Stimulated activated CD8-positive, alpha-beta memory T cell treated with anti-CD3 and anti-CD28 coated beads, Interleukin-7, amount 100 ng/mL, for 1 hour (primary cell): ENCODE data around the gene NEK10.
"Not testable (repeated sequence)": the region's sequence is repeated elsewhere in the genome, so short reads cannot be mapped to it uniquely, and the experiment has no call there.

ENCODE experiments used
- DNase-seq, 2 donors: peaks; one replicate each; pipeline ENCODE4 v3.0.0-alpha.2; 2020; ENCODE audit warnings: low read depth in 2 of 2

NEK10 gene

DNA sequence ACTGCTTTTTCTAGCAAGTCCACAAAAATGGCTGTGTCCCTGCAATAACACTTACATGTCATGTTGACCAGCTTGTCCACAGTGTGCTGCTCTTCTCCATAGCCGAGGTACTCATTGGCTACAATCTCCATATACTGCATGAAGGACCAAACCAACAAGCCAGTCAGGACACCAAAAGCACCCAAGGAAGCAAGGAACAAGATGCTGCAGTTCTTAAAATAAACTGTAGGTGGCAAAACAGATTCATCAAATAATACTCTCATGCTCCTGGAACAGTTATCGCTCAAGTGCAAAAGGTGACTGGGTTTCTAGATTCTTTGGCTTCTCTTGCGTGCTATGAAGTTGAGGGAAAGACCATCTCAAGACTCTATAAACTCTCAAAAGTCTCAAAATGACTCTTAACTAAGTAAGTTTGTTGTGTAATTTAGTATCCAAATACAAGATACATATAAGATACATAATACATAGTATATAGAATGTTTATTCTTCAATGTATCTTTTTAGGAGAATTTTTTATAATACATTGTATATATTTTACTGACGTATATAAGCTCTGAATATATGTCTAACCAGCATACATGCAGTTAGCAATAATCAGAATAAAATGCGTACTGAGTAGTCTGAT is 57.0 kb downstream of the NEK10 start:
- no peak for DNase-seq

DNA sequence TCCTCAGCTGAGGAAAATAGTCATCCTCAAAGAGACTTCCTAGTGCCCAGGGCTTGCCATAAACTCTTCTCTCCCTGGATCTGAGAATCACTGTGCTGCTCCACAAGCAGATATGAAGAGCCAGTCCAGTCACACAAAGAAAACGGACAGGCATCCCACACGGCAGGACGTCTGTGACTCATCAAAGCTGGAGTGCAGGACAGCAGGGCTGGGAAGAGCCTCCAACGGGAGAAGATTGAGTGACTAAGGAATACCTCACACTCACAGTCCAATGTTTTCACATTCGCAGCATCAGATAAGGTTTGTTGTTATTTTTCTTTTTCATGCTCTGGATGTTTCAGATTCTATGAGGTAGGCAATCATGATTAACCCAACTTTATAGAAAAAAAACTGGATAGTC is 57.8 kb downstream of the NEK10 start:
- DNase-seq: no peak

DNA sequence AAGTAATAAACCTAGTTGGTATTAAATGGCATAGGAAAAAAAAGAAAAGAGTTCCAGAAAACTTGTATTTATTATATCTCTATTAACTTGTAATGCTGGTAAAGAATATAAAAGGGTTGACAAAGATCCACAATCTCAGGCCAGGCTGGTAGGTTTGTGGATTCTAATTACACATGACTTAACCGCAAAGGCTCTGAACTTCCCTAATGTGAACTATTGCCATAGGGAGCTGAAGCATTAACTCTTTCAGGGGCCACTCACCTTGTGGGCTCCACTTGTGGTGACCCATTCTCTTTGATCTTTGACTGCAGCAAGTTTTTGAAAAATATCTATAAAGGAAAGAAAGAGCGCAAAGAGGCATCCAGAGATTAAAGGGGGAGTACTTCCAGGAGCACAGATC is 58.5 kb downstream of the NEK10 start:
- DNase-seq: no peak

DNA sequence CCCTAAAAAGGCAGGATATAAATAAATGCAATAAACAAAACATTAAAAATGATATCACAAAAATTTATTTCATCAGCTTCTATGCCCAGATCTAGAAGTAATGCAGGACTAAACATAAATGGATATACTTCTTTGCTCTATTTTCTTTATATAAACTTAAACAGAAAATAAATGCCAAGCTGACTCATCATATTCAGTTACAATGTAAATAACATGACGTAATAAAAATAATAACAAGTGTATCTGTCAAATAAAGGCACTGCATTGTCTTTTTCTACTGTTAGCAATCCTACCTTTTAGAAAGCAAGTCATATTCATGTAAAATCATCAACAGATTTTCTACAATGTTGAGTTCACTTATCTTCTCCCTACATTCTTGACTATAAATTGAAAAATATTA is 61.6 kb downstream of the NEK10 start:
- DNase-seq: no peak

DNA sequence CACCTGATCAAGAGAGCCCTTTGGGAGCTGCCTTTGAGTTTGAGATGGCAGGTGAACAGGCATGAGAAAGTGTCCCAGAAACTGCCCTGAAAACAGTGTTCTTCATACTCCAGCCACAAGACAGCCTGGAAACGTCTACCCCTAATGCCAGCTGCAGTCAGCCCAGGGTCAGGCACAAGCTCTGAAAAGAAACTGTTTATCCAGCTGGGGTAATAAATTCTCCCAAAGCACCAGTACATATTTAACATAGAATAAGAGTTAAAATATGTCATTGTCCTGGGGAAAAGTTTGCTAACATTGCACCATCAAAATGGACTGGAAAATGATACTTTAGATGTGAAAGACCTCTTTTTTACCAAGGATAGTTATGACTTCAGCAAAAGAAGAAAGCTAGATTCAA is 66.3 kb downstream of the NEK10 start:
- DNase-seq: no peak

DNA sequence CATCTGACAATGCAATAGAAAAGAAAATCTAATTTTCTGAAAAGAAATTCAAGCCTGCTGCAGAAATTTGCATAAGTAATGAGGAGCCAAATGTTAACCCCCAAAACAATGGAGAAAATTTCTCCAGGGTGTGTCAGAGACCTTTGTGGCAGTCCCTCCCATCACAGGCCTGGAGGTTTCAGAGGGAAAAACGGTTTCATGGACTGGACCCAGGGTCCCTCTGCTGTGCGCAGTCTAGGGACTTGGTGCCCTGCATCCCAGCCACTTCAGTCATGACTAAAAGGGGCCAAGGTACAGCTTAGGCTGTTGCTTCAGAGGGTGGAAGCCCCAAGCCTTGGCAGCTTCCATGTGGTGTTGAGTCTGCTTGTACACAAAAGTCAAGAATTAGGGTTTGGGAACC is 70.2 kb downstream of the NEK10 start:
- DNase-seq: not testable (repeated sequence)

DNA sequence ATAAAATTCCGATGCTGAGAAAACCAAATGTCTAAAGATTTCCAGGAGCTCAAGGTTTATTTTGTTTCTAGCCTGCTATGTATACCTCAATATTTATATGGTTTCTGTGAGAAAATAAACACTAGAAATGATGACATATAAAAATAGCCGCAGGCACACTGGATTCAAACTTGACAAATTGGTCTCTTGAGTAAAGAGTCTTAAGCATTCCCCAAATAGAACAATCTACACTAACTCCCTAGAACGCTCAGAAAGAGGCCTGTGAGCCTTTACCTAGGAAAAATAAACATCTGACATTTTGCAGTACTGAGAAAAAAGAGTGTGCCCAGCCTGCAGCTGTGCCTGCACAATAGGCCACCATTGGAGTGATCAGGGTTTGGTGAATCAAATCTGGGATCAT is 75.2 kb downstream of the NEK10 start:
- DNase-seq: no peak

DNA sequence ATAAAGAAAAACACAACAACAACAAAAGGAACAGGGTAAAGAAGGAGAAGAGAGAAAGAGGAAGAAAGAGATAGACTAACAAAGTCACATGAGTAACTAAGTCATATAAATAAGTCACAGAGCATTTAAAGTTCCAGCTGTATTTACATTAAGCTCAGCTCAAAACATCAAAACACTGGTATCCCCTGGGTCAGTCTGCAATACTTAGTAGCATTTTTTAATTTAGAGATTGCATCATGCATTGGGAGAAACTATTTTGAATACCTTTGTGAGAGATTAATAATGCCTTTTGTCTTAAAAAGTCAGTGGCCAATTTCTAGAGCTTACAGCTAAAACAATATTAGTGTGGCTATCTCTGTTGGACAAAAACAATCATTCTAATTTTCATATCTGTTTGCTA is 78.4 kb downstream of the NEK10 start:
- no peak for DNase-seq

DNA sequence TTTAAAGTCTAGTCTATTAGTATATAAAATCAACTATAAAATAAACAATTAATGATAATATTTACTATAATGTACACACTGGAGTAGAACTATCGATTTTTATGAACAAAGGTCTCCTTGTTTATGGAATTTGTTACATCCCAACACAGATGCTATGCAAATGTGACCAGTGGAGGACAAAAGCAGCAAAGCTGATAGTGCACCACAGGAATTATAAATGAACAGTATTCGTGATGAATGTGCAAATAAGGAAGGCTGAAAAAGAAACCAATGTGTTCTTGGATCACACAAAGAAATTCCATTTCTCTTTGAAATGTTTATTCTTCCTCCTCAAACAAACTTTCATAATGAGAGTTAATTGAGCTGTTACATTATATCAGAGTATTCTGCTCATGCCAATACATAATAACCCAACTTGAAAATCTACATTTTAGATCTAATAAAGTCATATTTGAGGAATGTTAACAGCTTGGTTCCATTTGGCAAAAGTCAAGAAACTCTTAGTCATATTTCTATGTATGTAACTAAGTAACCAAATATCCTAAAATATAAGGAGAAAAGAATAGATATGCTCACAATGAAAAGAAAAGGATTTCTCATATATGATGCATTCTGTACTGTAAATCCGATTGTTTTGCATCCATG is 79.3 kb downstream of the NEK10 start:
- DNase-seq: no peak

DNA sequence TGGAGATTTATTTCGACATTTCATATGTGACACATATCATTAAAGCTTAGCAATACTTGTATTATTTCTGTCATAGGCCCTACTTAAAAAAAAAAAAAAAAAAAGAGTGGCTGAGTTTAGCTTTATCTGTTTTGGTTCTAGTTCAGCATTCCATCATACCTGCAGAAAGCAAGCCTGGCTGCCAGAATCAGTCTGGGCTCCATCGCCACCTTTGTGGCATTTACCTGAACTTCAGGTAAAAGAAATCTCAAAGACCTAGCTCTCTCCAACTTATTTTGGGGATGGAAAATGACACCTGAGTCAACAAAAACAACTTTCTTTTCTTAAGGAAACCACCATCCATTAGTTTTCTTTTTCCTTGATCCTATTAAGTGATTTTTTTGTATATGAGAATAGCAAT is 82.1 kb downstream of the NEK10 start:
- DNase-seq: no peak

DNA sequence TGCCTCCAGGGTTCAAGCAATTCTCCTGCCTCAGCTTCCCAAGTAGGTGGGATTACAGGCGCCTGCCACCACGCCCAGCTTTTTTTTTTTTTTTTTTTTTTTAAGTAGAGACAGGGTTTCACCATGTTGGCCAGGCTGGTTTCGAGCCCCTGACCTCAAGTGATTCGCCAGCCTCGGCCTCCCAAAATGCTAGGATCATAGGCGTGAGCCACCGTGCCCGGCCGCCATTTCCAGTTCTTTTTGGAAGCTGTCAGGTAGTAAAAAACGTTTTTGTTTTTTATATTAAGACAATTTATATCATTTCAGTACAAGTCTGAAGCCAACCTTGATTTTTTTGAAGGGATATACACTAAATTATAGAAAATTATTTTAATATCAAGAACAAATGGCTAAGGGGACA is 82.7 kb downstream of the NEK10 start:
- DNase-seq: not testable (repeated sequence)

DNA sequence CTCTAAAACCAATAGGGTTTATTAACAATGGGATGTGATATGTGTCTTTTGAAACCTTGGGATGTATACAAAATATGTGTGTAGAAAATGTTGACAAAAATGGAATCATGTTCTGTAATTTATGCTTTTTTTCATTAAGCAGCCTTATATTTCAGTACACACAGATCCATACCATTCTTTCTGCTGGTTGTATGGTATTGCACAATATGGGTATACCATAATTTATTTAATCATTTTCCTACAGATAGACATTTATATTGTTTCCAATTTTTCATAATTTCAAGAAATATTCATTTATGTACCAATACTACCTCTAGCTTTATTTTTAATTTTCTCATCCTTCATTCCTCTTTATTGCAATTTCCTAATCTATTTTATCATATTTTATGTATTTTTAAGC is 83.5 kb downstream of the NEK10 start:
- no peak for DNase-seq

DNA sequence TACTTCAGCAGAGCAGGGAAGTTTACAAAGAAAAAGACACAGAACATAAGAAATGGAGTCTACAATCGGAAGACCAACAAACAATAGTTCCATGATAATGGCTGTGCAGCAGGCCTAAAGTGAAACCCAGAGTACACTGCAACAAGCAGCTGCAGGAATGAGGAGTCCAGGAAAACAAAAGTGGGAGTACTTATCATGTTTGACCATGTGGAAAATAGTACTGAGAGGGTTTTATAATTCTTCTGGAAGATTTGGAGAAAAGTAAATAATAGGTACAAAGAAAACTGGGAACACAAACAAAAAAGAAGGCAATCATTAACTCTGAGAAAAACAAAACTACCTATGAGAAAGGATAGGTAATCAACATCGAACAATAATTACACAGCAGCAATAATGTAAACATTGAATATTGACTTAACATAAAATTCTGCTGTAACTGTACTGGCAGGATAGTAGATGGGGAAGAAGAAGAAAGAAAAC is 87.5 kb downstream of the NEK10 start:
- no peak for DNase-seq

DNA sequence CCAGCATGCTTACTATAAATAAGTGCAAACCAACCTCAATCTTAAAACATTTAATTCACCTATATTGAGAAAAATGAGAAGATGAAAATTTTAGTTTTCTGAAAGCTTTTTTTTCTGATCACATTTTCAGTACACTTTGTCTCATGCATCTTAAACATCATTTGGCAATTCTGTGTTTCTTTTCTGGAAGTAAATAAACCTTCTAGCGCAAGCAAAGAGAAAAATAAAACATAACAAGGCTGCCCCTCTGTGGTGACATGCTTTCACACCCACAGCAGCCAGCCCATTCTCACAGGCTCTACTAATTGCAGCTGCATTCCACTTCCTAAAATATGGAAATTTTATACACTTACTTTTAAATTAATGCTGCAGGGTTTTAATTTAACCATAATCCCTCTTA is 90.1 kb downstream of the NEK10 start:
- no peak for DNase-seq

DNA sequence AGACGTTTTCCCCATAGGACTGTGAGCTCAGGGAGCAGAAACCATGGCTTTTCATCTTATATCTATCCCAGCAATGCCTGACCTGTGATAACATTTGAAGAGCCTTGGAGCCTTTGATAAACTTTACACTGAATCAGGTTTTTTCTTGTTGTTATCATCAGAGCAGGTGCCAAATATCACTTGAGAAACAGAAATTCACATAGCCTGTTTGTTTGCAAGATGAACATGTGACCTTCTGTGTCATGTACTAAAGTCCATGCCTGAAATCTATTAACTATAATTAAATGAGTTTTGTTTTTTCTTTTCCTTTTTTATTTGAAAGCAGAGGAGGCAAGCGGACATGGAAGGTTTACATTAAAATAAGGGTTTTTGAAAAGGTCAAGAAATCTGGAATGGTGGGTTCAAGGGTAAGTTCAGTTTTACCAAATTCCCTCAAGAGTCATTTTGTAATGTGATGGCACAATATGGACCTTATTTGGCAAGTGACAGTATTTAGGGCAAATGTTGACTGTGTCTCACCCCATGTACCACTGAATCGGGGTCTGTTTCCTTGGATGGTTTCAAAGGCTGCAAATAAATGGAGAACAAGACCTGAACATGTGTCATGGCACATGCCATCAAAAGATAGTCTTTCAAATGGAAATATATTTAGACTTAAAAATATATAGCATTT is 90.7 kb downstream of the NEK10 start:
- no peak for DNase-seq

DNA sequence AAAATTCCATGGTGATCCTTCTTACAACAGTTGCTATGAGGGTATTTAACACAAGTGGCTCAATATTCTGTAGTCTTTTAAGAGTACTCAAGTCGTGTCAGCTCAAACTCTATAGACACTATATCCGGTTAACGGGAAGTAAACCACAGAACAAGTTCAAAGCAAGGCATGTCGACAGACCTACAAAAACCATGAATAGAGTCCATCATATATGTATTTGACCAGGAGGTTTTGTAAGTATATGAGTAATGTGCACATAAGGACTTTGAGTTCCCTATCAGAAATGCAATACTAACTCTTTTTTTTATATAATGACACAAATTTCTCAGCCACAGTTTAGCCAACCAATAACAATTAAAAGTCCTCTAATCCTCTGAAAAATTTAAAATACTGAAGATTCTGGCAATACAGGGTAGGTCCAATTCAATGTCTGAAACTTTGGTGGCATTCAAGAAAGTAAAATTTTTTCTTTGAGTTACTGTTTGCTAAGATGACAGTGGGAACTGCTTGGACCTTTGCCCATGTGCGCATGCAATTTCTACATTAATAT is 93.7 kb downstream of the NEK10 start:
- no peak for DNase-seq

DNA sequence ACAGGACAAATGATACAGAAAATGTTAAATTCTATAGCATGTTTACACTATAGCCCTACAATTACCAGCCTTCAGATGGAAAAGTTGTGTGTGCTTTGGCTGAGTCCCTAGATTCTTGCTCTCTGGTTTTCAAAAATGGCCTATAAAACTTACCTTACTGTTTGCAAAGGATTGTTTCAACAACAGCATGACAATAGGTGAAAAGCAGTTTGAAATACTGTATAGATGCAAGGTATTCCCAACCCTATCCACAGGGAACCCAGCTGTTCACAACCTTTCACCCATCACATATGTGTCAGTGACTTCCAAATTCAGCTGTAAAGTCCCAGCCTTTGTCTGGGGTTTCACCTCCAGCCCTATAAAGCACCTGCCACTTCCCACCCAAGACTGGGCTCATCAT is 97.3 kb downstream of the NEK10 start:
- no peak for DNase-seq

DNA sequence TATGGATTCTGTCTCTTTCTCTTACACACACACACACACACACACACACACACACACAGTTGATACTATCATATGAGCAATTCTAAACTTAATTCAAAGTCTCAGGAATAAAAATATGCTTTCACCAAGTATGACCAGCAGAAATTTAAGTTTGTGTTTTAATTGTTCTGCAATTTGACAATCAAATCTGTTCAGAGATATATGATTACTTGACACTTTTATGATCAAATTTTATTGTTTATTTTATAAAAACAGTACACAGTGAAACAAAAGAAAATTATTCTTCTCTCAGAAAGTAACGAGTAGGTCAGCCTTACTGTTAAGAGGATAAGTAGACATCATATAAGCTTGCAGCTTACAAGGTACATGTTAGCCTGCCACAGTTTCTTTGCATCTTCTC is 114.3 kb downstream of the NEK10 start:
- DNase-seq: no peak

DNA sequence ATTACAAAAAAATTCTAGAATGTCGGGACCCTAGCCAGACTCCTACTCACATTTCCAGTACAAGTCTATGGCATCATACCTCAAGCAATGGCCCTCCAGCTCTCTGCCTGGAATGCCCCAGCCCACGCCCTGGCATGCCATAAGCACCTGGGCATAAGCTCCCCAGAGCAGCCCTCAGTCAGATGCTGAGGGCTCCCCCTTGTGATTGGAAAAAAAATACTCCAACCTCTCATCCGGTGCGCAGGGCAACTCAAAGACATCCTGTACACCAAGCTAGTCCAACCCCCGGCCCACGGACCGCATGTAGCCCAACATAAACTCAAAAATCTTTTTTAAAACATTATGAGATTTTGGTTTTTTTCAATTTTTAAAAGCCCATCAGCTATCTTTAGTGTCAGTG is 115.4 kb downstream of the NEK10 start:
- DNase-seq: no peak

DNA sequence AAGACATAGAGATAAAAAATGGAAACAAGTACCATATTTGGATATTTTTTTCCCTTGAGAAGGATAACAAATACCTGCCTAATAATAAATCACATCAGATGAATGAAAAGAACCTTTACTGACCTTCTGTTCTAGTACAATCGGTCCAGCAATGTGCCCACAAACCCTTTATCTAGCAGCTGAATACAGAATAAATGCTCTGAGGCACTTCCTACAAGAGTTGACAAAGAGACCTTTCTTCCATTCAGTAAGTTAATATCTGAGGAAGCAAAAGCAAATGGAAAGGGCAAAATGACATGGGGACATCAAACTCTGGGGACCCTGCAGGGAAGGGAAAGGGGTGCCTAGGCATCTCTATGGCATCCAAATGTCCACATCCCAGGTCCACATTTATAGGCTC is 115.8 kb downstream of the NEK10 start:
- DNase-seq: no peak

DNA sequence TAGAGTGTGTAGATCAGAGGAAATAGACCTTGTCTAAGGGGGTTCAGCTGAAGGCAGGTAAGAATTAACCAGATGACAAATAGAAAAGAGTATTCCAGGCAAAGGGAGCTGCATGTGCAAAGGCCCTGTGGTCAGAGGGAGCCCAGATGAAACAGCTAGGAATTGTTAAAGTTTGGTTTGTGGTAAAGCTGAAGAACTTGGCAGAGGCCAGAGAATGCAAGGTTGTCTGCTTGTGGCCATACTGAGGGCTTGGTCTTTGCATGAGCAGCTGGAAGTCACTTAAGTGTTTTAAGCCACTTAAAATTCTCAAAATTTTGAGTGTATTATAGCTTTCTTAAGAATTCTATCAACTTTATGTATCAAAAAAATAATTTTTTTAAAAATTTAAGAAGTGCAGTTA is 116.5 kb downstream of the NEK10 start:
- no peak for DNase-seq

DNA sequence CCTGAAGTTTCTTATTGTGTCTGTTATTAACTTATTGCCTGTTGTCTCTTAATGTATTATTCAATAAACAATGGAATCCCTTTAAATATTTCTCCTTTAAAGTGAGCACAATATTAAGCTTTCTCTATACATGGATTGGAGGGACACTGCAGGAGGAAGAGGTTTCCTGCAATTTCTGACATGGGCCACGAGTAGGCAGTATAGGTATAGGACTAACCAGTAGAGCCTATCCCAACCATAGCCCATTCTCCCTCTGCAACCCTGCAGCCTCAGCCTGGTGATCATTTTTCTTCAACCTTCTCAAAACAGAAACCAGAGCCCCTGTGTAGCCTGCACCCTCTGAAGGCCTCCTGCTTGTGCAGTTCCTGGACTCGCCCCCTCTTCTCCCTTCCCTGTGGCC is 124.8 kb downstream of the NEK10 start:
- no peak for DNase-seq

DNA sequence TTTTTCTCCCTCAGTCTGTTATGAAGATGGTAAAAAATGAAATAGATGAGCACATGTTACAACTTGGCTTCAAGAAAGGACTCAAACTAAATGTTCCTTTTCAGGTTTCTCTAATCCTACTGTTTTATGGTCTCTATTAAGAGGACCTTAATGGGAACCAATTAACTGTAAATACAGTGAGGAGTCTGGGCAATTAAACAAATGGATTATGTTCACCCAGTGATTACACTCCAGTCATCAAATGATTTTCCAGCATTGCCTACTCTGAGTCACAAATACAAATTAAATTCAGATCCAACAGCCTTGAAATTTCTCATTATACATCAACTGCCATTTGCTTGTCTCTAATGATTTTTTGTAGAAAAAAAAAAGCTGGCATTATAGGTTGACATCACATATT is 129.2 kb downstream of the NEK10 start:
- DNase-seq: no peak
